H54 (cell line): ENCODE measurements around the gene ISM1.

Experiments used
- DNase-seq: peaks from one replicate; pipeline ENCODE4 v3.0.0; 2011; ENCODE audit warnings: low spot score, mixed read lengths; ENCODE audit not compliant: insufficient read length
- FAIRE-seq: peaks from 3 replicates; lab custom pipeline; 2011; peaks lifted over from hg19 to GRCh38; lab: Jason Lieb, UNC
- POLR2A ChIP-seq: IDR thresholded peaks from 2 replicates; pipeline ENCODE4 v1.6.1; 2011; ENCODE audit warnings: low read depth, mild to moderate bottlenecking, low read length

ISM1 gene

GRCh38 chr20:13271977-13272975 lies 51.2 kb downstream of the ISM1 start:
- no peak for TF ChIP-seq POLR2A
- DNase-seq (no peak), FAIRE-seq (no peak)

GRCh38 chr20:13274275-13274861 lies 53.3 kb downstream of the ISM1 start:
- FAIRE-seq (no peak), DNase-seq (no peak)
- no peak for TF ChIP-seq POLR2A

GRCh38 chr20:13276945-13277541 lies 56.0 kb downstream of the ISM1 start:
- no peak for FAIRE-seq

GRCh38 chr20:13277663-13278295 lies 56.7 kb downstream of the ISM1 start:
- no peak for TF ChIP-seq POLR2A
- DNase-seq (no peak), FAIRE-seq (no peak)

More at GRCh38 chr20:13276945-13277541, 56.0 kb downstream of the ISM1 start:
- no peak for DNase-seq
- no peak for TF ChIP-seq POLR2A

GRCh38 chr20:13278812-13279570 lies 57.9 kb downstream of the ISM1 start:
- no peak for TF ChIP-seq POLR2A
- no peak for DNase-seq
- no peak for FAIRE-seq

- TF ChIP-seq POLR2A: no peak
- no peak for FAIRE-seq
These were observed 59.7 kb downstream of the ISM1 start for GRCh38 chr20:13280609-13281324.

GRCh38 chr20:13283869-13284829 lies 63.1 kb downstream of the ISM1 start:
- no peak for DNase-seq
- no peak for FAIRE-seq
- no peak for TF ChIP-seq POLR2A

More at GRCh38 chr20:13280609-13281324, 59.7 kb downstream of the ISM1 start:
- DNase-seq: no peak

- no peak for TF ChIP-seq POLR2A
- FAIRE-seq: no peak
- DNase-seq: no peak
These were observed 63.8 kb downstream of the ISM1 start for GRCh38 chr20:13284830-13285229.

GRCh38 chr20:13285408-13285807 lies 64.3 kb downstream of the ISM1 start:
- no peak for TF ChIP-seq POLR2A
- DNase-seq (peak; percentile 18), FAIRE-seq (no peak)

- DNase-seq (no peak), FAIRE-seq (no peak)
- no peak for TF ChIP-seq POLR2A
These were observed 65.0 kb downstream of the ISM1 start for GRCh38 chr20:13286052-13286451.

- TF ChIP-seq POLR2A: no peak
- DNase-seq (no peak), FAIRE-seq (no peak)
These were observed 65.5 kb downstream of the ISM1 start for GRCh38 chr20:13286607-13287006.
